Testis (tissue), 2 donors: ENCODE data around the gene UCP3.

Experiments
- CTCF ChIP-seq, 3 experiments: fragments of 450-650 bp in 2 of 3; fragments of 200-600 bp in 1 of 3; sonication (generic) in 1 of 3; IDR thresholded peaks; one replicate each; pipeline ENCODE4 v1.5.1; 2016 to 2019; ENCODE audit warnings: antibody characterized with exemption in 3 of 3, mild to moderate bottlenecking in 2 of 3, moderate library complexity in 1 of 3
- POLR2A ChIP-seq: fragments of 450-650 bp; IDR thresholded peaks from one replicate; pipeline ENCODE4 v1.6.1; 2017; ENCODE audit warnings: antibody characterized with exemption, mild to moderate bottlenecking, moderate library complexity

- TF ChIP-seq POLR2A, result no peak
- no peak for TF ChIP-seq CTCF (IDR thresholded peaks at IDR 0.05)
These were observed 41.6 kb upstream of the UCP3 start for GRCh38 chr11:74050465-74050864.
